ENCODE results near the gene PTPRJ.

The PTPRJ gene

GRCh38 chr11:47983464-47984397 lies 3.4 kb downstream of the PTPRJ start:
- TF ChIP-seq CTCF (IDR thresholded peaks at IDR 0.05; ENCODE audit: insufficient read depth, low read length, poor library complexity, severe bottlenecking): no peak
- H3K27me3 ChIP-seq (replicated peaks; ENCODE audit: control insufficient read depth, insufficient read depth, low read length): no peaks in the 10 kb centered on the region
- no peaks in the 10 kb centered on the region for H3K36me3 ChIP-seq (ENCODE audit: control insufficient read depth, insufficient read depth, low read length)
- no peak for DNase-seq (ENCODE audit: extremely low read depth, insufficient read length)
- no peak overlapping the region for H3K4me3 ChIP-seq (replicated peaks; ENCODE audit: low read depth, low read length)

- no peaks in the 10 kb centered on the region for H3K36me3 ChIP-seq (ENCODE audit: control insufficient read depth, insufficient read depth, low read length)
- TF ChIP-seq CTCF (IDR thresholded peaks at IDR 0.05; ENCODE audit: insufficient read depth, low read length, poor library complexity, severe bottlenecking): no peak
- no peaks in the 10 kb centered on the region for H3K27me3 ChIP-seq (replicated peaks; ENCODE audit: control insufficient read depth, insufficient read depth, low read length)
- DNase-seq (ENCODE audit: extremely low read depth, insufficient read length): no peak
- no peak overlapping the region for H3K4me3 ChIP-seq (replicated peaks; ENCODE audit: low read depth, low read length)
Measured at GRCh38 chr11:47986219-47986618, 5.9 kb downstream of the PTPRJ start.

GRCh38 chr11:47986742-47987141 lies 6.4 kb downstream of the PTPRJ start:
- no peaks in the 10 kb centered on the region for H3K36me3 ChIP-seq (ENCODE audit: control insufficient read depth, insufficient read depth, low read length)
- no peaks in the 10 kb centered on the region for H3K27me3 ChIP-seq (replicated peaks; ENCODE audit: control insufficient read depth, insufficient read depth, low read length)
- TF ChIP-seq CTCF (IDR thresholded peaks at IDR 0.05; ENCODE audit: insufficient read depth, low read length, poor library complexity, severe bottlenecking): no peak
- no peak overlapping the region for H3K4me3 ChIP-seq (replicated peaks; ENCODE audit: low read depth, low read length)
- no peak for DNase-seq (ENCODE audit: extremely low read depth, insufficient read length)

DNA sequence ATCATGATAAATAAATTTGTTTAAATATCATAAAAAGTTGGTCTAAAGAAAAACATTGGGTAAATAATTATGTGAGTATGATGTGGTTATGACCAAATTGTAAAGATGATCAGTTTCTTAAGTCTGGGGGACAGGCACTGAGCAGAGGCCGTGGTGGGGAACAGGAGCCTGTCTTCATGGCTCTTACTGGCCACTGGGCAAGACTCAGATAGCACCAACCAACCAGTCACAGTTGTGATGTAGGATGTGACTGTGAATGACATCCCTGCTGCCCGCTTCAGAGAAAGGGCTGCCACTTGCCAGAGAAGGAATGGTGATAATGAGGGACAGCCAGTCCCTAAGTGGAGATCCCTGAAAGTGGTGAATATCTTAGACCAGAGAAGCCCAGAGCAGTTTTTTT lies 7.0 kb downstream of the PTPRJ start:
- no peak overlapping the region for H3K4me3 ChIP-seq (replicated peaks; ENCODE audit: low read depth, low read length)
- no peak for TF ChIP-seq CTCF (IDR thresholded peaks at IDR 0.05; ENCODE audit: insufficient read depth, low read length, poor library complexity, severe bottlenecking)
- no peaks in the 10 kb centered on the region for H3K36me3 ChIP-seq (ENCODE audit: control insufficient read depth, insufficient read depth, low read length)
- H3K27me3 ChIP-seq (replicated peaks; ENCODE audit: control insufficient read depth, insufficient read depth, low read length): no peaks in the 10 kb centered on the region
- DNase-seq (ENCODE audit: extremely low read depth, insufficient read length): no peak

DNA sequence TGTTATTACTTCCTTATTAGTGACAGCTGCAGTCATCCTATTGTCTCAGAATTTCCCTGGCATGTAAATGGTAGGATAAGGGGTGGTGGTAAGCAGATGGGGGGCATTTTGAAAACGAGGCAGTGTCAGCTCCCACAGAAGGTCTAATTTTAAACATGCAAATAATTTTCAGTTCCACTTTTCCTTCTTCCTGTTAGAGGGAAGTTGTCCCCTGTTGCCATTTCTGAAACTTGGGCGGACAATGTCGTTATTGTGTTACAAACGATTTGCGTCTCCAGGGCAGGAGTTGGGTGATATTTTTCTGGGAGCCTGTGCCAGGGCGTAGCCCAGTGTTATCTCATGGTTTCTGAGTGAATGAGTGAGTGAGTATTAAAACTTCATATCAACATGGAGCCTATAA lies 7.4 kb downstream of the PTPRJ start:
- Histone ChIP-seq H3K4me3 (replicated peaks; ENCODE audit: low read depth, low read length) (no peak overlapping the region), H3K27me3 (replicated peaks; ENCODE audit: control insufficient read depth, insufficient read depth, low read length) (no peaks in the 10 kb centered on the region), H3K36me3 (ENCODE audit: control insufficient read depth, insufficient read depth, low read length) (no peaks in the 10 kb centered on the region)
- DNase-seq (ENCODE audit: extremely low read depth, insufficient read length): no peak
- TF ChIP-seq CTCF (IDR thresholded peaks at IDR 0.05; ENCODE audit: insufficient read depth, low read length, poor library complexity, severe bottlenecking): no peak

Measured in GM06990 (cell line).